HG03571 (cell line): ENCODE results near the gene GTPBP2.

ENCODE experiments used
- ATAC-seq: cut with Tn5 transposase; IDR thresholded peaks from one replicate; pipeline ENCODE4 v1.9.1; 2021; ENCODE audit not compliant: unreplicated experiment

Gene GTPBP2

DNA sequence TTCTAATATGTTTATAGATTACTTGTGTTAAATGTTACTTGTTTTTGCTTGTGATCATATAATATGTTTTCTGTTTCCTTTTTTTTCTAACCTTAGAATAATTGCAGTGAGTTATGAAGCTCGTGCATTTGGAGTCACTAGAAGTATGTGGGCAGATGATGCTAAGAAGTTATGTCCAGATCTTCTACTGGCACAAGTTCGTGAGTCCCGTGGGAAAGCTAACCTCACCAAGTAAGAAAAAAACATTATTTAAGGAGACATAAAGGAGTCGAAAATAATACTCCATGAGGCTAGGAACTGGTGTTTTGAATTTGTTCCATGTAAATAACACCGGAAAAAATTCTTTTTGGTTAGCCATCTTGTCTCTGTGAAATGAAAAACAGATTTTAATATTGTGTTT is 46.2 kb downstream of the GTPBP2 start:
- ATAC-seq: no peak

DNA sequence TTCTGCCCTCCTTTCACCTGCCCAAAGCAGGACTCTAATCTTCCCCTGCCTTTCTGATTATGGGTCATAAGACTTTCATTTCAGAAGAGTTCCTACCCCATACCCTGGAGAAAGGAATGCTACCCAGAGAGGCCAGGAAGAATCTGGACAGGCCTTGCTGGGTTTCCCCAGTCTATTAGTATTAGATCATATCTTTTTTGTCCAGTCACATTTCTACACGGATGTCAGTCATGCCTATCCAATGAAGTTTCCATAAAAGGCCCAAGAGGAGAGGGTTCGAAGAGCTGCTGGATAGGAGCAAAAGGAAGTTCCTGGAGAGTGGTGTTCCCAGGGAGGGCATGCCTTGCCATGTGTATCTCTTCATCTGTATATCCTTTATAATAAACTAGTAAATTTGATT is 49.9 kb downstream of the GTPBP2 start:
- ATAC-seq: no peak

DNA sequence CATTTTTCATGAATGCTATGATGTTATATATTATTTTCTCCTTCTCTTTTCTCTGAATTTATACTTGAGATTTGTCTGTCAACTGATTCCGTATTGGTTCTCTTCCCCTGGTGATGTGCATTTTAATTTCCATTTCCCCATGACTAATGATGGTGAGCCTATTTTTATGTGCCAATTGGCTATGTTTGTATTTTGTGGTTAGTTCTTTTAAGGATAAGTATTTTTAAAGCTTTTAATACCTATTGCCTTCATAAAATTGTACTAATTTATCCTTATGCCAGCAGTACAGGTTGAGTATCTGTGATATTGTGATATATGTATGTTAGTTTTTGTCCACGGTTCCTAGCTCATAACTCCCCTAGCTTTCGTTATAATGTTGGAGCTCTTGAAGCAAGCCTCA is 50.3 kb downstream of the GTPBP2 start:
- ATAC-seq: no peak

DNA sequence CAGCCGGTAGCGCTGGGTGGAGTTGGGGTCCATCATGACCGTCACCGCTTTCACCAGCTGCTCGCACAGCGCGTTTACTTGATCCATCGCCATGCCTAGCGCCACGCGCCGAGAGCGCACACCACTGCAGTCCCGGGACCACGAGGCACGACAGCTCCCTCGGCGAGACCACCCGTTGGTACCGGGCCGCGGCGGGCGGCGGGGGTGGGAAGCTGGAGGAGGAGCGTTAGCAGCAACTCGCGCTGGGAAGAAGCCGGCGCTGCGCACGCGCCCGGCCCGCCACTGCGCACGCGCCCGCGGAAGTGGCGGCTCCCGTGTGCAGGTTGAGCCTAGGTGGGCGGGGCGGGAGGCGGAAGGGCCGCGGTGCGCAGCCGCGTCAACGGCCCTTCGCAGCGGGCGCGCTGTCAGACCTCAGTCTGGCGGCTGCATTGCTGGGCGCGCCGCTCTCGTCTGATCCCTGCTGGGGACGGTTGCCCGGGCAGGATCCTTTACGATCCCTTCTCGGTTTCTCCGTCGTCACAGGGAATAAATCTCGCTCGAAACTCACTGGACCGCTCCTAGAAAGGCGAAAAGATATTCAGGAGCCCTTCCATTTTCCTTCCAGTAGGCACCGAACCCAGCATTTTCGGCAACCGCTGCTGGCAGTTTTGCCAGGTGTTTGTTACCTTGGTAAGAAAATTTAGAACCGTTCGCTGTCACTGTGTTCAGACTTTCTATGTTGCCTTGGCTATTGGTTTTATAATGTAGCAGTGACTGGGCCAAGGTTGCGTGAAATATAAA is 53.1 kb downstream of the GTPBP2 start, which contains the start of the genes POLH and XPO5:
Gene POLH (plus strand): TSS at position 414 of the 780 bp plus-strand sequence. CDS start 6,135 bp downstream, outside the sequence.
Gene XPO5 (minus strand): TSS at position 267 of the 780 bp plus-strand sequence. CDS start 174 bp downstream, at position 93.
- peak; percentile 88 for ATAC-seq

DNA sequence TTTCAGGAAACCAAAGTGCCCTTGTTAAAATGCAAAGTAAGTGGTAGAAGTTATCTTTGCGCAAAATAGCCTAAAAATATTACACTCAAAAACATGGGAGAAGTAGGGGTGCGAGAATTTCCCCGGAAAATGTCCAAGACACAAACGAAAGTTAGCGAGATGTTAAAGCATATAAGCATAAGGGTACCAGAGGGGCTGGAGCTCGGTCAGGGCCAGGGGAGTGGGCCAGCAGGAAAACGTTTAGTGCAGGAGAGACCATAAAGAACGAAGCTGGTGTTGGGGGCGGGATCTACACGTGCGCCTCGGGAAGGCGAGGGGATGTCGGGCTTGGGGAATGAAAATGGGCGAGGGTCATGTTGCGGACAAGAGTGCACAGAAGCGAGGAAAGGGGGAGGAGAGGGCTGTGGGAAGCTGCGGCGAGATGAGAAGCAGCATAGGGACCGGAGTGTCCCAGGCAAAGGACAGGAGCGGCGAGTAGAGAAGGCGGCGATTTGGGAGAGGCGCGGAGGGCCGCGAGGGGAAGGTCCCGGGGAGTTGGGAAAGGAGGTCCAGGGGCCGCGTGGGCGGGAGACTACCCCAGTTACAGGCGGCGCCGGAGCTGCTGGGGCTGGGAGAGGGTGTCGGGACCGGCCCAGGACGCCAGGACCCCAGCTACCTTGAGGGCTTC is 53.8 kb downstream of the GTPBP2 start:
- peak; percentile 15 for ATAC-seq

DNA sequence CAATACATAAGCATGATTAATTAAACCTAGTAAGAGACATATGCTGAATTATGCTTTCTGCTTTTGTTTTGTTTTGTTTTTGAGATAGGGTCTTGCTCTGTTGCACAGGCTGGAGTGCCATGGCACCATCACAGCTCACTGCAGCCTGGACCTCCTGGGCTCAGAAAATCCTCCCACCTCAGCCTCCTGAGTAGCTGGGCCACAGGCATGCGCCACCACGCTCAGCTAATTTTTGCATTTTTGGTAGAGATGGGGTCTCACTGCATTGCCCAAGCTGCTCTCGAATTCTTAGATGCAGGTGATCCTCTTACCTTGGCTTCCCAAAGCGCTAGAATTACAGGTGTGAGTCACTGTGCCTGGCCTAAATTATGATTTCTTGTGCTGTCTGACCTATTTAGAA is 57.0 kb downstream of the GTPBP2 start:
- no peak for ATAC-seq

DNA sequence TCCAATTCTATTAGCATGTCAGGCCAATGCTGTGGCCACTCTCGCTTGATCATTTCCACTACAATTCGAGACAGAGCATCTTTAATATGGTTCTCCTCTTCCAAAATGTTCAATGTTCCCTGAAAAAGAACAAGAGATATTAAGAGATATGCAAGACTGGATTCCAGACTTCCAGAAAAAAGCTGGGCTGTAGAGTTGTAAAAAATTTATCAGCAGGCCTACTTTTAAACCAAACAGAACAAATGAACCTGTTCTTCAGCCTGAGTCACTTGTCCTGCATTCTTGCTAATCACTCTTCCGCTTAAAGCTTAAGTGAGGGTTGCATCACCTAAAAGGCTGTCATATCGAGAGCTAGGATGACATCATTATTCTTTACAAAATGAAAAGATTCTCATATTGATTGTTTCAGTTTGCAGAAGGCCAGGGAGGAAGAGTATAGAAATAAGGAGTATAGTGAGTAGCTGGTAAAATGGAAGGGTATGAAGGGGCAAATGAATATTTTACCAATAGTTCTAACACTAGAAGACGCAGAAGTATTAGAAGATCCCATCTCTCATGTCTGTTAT is 58.1 kb downstream of the GTPBP2 start:
- ATAC-seq: no peak
